Natural killer cell treated with Interleukin-12 subunit alpha and Interleukin-12 subunit beta and Interleukin-15 and Interleukin-18, amount 100 ng/mL, for 72 hours (primary cell): ENCODE results near the gene OSBPL5. TPM values are rescaled to one million over a fixed set of nuclear protein-coding genes. Genes with fewer than 3 reads are reported as not detected.

Experiments
- ATAC-seq, 2 donors: fragments of 150-1000 bp; cut with Tn5 transposase in 1 of 2; sonication (Bioruptor Pico), chemical (Tn5 transposase) in 1 of 2; 2 replicates each; pipeline ENCODE4 v1.10.0; 2021
- DNase-seq: peaks from one replicate; pipeline ENCODE4 v3.0.0; 2022; ENCODE audit warnings: low spot score
- H3K27ac Mint-ChIP-seq, 2 donors: 1 replicate in 1 of 2; 2 replicates in 1 of 2; pipeline ENCODE4 v1.8.0; 2022; ENCODE audit warnings: mixed read lengths in 2 of 2, mild to moderate bottlenecking in 1 of 2, moderate library complexity in 1 of 2
- H3K27me3 Mint-ChIP-seq, 2 donors: 1 replicate in 1 of 2; 2 replicates in 1 of 2; pipeline ENCODE4 v1.8.0; 2022; ENCODE audit warnings: mixed read lengths in 2 of 2
- H3K36me3 Mint-ChIP-seq: one replicate; pipeline ENCODE4 v1.8.0; 2022; ENCODE audit warnings: mixed read lengths
- H3K4me1 Mint-ChIP-seq, 2 donors: 1 replicate in 1 of 2; 2 replicates in 1 of 2; pipeline ENCODE4 v1.8.0; 2022; ENCODE audit warnings: low read depth in 2 of 2, mixed read lengths in 2 of 2, mild to moderate bottlenecking in 1 of 2
- H3K4me3 Mint-ChIP-seq: one replicate; pipeline ENCODE4 v1.8.0; 2022; ENCODE audit warnings: mixed read lengths
- H3K9me3 Mint-ChIP-seq: 2 replicates; pipeline ENCODE4 v1.8.0; 2022; ENCODE audit warnings: mixed read lengths
- total RNA-seq, 2 donors: library from RNA; stranded (reverse); gene quantifications; one replicate each; pipeline ENCODE4 v1.2.3, GENCODE V29; 2022

The OSBPL5 gene
- total RNA-seq, 2 donors from 2014 or later = 58.3 to 74.6 TPM

GRCh38 chr11:3093281-3094191, 71.6 kb downstream of the OSBPL5 start:
- no peak for ATAC-seq
- peaks cover 14 to 15% of the 10 kb centered on the region in 2 donors for H3K4me1 Mint-ChIP-seq
- DNase-seq = peak; percentile 60
- H3K36me3 Mint-ChIP-seq = no peaks in the 10 kb centered on the region
- H3K9me3 Mint-ChIP-seq = no peaks in the 10 kb centered on the region
- peak overlapping the region in 1 of 2 donors; percentile 43 for H3K27ac Mint-ChIP-seq
- H3K27me3 Mint-ChIP-seq = no peaks in the 10 kb centered on the region
- H3K4me3 Mint-ChIP-seq = no peak overlapping the region

GRCh38 chr11:3092603-3093141, 72.4 kb downstream of the OSBPL5 start:
- peak; percentile 57 for DNase-seq
- H3K9me3 Mint-ChIP-seq = no peaks in the 10 kb centered on the region
- H3K4me1 Mint-ChIP-seq = peaks cover 9 to 13% of the 10 kb centered on the region in 2 donors
- ATAC-seq = no peak
- H3K36me3 Mint-ChIP-seq = no peaks in the 10 kb centered on the region
- no peak overlapping the region for H3K4me3 Mint-ChIP-seq
- no peak overlapping the region for H3K27ac Mint-ChIP-seq
- no peaks in the 10 kb centered on the region for H3K27me3 Mint-ChIP-seq

DNA sequence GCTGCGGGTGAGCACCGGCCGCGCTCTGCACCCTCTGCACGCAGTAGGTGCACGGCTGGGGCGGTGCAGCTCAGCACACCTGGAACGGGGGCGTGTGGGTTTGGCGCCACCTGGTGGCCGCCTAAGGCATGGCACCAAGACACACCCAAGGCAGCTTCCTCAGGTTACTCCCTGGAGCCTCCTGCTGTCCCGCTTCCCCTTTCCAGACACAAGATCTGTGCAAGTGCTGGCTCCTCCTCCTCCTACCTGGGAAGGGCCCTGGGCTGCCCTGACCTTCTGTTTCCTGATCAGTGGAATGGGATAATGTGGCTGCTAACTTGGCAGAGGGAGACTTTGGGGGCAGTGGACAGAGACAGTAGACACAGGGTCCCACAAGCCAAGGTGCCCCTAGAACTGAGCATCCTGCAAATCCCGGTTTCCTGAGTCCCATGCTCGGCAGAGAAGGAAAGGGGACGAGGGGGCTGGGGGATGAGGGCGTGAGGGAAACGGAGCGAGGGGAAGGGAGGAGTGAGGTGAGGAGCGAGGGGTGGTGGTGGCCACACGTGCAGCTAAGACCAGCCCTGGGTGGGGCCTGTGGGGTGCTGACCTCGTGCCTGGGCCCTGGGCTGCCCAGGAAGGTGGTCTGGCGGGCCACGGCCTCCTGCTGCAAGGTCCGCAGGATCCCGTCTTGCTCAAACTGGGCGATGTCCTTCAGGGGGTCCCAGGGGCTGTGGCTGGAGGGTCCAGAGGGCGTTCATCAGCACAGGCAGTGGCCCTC, 73.1 kb downstream of the OSBPL5 start:
- no peaks in the 10 kb centered on the region for H3K36me3 Mint-ChIP-seq
- ATAC-seq (peak; percentile 75 to 77), DNase-seq (peak; percentile 73)
- H3K27me3 Mint-ChIP-seq = no peaks in the 10 kb centered on the region
- H3K27ac Mint-ChIP-seq = peak overlapping the region in 1 of 2 donors; percentile 67
- H3K4me3 Mint-ChIP-seq = no peak overlapping the region
- H3K4me1 Mint-ChIP-seq = peaks cover 4 to 9% of the 10 kb centered on the region in 2 donors
- no peaks in the 10 kb centered on the region for H3K9me3 Mint-ChIP-seq

DNA sequence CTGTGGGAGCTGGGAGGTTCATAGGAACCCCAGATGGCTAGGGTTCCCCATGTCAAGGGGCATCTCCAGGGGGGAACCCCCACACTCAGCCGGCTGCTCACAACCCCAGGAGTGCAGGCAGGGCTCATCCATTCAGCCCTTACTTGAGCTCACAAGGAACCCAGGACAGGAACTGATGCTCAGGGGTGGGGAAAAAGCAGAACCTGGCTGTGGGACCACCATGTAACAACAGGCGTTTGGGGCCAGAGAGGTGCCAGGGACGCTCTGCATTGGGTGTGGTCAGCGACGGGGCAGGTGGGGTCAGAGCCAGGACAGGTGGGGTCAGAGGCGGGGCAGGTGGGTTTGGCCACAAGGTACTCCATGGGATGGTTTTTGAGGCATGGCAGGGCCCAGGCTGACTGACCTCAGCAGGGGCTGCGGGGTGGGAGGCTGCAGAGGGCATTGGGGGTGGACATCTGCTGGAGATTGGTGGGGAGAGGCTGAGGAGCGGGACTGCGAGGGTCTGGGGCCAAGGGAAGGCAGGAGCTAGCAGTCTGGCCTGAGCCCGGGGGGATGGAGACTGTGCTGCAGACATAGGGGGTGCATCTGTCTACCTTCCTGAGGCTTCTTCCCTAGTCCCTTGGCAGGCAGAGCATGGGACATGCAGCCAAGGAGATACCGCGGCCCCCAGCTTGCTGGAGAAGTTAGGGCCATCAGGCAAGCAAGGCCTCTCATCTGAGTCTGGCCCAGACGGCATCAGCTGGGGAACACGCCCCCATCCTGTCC, 73.8 kb downstream of the OSBPL5 start:
- ATAC-seq (no peak), DNase-seq (peak; percentile 58)
- H3K27ac Mint-ChIP-seq = no peak overlapping the region
- no peaks in the 10 kb centered on the region for H3K36me3 Mint-ChIP-seq
- H3K27me3 Mint-ChIP-seq = no peaks in the 10 kb centered on the region
- no peaks in the 10 kb centered on the region for H3K9me3 Mint-ChIP-seq
- peaks cover 4 to 9% of the 10 kb centered on the region in 2 donors for H3K4me1 Mint-ChIP-seq
- H3K4me3 Mint-ChIP-seq = no peak overlapping the region

GRCh38 chr11:3090096-3090901, 74.8 kb downstream of the OSBPL5 start:
- DNase-seq (peak; percentile 58), ATAC-seq (no peak)
- H3K4me1 Mint-ChIP-seq = peaks cover 0 to 9% of the 10 kb centered on the region in 2 donors
- H3K27ac Mint-ChIP-seq = no peak overlapping the region
- H3K36me3 Mint-ChIP-seq = no peaks in the 10 kb centered on the region
- no peaks in the 10 kb centered on the region for H3K27me3 Mint-ChIP-seq
- no peaks in the 10 kb centered on the region for H3K9me3 Mint-ChIP-seq
- H3K4me3 Mint-ChIP-seq = no peak overlapping the region

GRCh38 chr11:3089236-3090061, 75.7 kb downstream of the OSBPL5 start:
- H3K9me3 Mint-ChIP-seq = no peaks in the 10 kb centered on the region
- no peak overlapping the region for H3K27ac Mint-ChIP-seq
- no peaks in the 10 kb centered on the region for H3K36me3 Mint-ChIP-seq
- H3K27me3 Mint-ChIP-seq = no peaks in the 10 kb centered on the region
- no peak for ATAC-seq
- peak; percentile 37 for DNase-seq
- no peak overlapping the region for H3K4me3 Mint-ChIP-seq
- H3K4me1 Mint-ChIP-seq = peaks cover 0 to 9% of the 10 kb centered on the region in 2 donors

- ATAC-seq (no peak), DNase-seq (no peak)
- Mint-ChIP-seq H3K4me3 (no peak overlapping the region), H3K4me1 (peaks cover 0 to 9% of the 10 kb centered on the region in 2 donors), H3K27ac (no peak overlapping the region), H3K36me3 (no peaks in the 10 kb centered on the region), H3K27me3 (no peaks in the 10 kb centered on the region), H3K9me3 (no peaks in the 10 kb centered on the region)
Measured at GRCh38 chr11:3088806-3089205, 76.3 kb downstream of the OSBPL5 start.

DNA sequence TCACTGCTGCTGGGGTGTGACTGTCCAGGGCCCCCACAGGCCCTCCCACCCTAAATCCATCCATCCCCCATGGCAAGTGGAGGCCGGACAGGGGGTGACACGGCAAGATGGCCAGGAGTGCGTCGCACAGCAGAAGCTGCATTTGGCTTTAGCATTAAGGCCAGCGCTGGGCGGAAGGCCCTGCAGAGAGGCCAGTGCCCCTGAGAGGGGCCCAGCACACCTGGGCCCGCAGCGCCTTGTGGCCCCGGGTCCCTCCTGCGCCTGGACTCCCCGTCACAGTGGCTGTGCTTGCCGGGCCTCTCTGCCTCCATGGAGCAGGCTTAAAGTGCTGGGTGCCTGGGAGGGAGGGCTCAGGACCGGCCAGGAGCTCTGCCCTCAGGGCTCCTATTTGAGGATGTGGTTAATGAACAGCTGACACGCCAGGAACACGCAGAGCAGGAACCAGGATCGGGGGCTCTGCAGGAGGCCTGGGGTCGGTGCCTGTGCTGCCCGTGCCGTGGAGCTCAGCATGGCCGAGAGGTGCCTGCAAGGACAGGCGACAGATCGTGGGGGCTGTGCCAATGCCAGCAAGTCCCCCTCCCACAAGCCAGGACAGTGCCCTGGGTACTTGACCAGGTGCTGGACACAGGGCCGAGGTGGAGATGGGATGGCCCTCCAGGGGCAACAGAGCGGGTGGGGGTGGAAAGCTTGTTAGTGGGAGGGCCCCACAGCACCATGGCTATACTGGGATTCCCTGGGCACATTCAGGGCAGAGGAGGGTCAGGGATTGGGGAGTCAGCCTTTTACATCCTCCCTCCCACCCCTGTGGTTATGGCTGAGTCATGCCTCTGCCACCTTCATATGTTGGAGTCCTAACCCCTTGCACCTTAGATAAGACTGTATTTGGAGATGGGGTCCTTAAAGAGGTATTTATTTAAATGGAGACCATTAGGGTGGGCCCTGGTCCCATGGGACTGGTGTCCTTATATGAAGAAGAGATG, 77.0 kb downstream of the OSBPL5 start:
- Mint-ChIP-seq H3K27ac (no peak overlapping the region), H3K36me3 (no peaks in the 10 kb centered on the region), H3K9me3 (no peaks in the 10 kb centered on the region), H3K4me1 (peaks cover 0 to 6% of the 10 kb centered on the region in 2 donors), H3K4me3 (no peak overlapping the region), H3K27me3 (no peaks in the 10 kb centered on the region)
- ATAC-seq (no peak), DNase-seq (no peak)

- H3K27ac Mint-ChIP-seq = no peak overlapping the region
- H3K27me3 Mint-ChIP-seq = peaks cover 0 to 2% of the 10 kb centered on the region in 2 donors
- H3K9me3 Mint-ChIP-seq = no peaks in the 10 kb centered on the region
- DNase-seq (no peak), ATAC-seq (no peak)
- no peak overlapping the region for H3K4me3 Mint-ChIP-seq
- H3K36me3 Mint-ChIP-seq = no peaks in the 10 kb centered on the region
- H3K4me1 Mint-ChIP-seq = peaks cover 0 to 6% of the 10 kb centered on the region in 2 donors
Measured at GRCh38 chr11:3087373-3087772, 77.7 kb downstream of the OSBPL5 start.

DNA sequence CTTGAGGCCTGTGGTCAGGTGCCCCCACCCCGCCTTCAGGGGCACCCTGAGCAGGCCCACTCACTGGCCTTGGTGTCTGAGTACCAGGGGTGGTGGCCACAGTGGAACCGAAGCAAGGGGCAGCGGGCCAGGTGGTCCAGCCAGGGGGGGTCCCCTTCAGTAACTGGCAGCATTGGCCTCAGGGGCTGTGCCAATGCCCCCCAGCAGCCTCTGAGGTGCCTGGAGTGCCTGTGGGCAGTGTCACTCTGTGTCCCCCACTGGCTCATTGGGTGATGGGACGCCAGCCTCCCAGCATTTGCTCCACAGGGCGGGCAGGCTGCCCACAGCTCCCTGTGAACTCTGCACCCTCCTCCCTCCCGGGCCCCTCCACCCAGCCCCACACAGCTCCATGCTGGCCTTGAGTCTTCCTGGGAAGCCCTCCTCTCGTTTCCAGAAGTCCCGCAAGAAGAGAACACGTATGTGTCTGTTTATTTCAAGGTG, 78.4 kb downstream of the OSBPL5 start:
- no peak for DNase-seq
- Mint-ChIP-seq H3K4me3 (no peak overlapping the region), H3K9me3 (no peaks in the 10 kb centered on the region), H3K27ac (no peak overlapping the region), H3K27me3 (peaks cover 0 to 2% of the 10 kb centered on the region in 2 donors), H3K36me3 (no peaks in the 10 kb centered on the region), H3K4me1 (peaks cover 0 to 2% of the 10 kb centered on the region in 2 donors)
- ATAC-seq = no peak

DNA sequence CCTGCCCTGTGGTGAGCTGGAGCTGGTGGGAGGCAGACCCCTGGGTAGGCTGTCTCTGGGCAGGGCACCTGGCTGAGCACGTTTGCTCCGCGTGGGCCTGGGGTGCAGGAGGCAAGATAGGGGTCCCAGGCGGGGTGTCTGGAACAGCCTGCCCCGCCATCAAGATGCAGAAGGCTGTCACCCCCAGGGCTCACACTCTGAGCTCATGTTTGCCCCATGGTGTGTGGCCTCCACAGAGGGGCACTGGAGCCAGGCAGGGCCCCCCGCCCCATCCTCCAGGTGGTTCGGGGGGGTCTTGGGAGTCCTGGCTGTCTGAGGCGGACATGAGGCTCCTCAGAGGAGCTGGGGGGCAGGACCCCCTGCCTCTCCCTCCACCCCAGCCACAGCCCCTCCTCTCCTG, 79.0 kb downstream of the OSBPL5 start:
- Mint-ChIP-seq H3K27me3 (peaks cover 0 to 2% of the 10 kb centered on the region in 2 donors), H3K4me3 (no peak overlapping the region), H3K9me3 (no peaks in the 10 kb centered on the region), H3K27ac (peak overlapping the region in 1 of 2 donors; percentile 76), H3K4me1 (peaks cover 0 to 2% of the 10 kb centered on the region in 2 donors), H3K36me3 (no peaks in the 10 kb centered on the region)
- DNase-seq = no peak
- ATAC-seq = no peak
